Measurements from ENCODE around the gene CCDC197. TPM values are rescaled to one million over a fixed set of nuclear protein-coding genes. Genes with fewer than 3 reads are reported as not detected.

The CCDC197 gene
- total RNA-seq, 1 donor from 2014 or later, result not detected

DNA sequence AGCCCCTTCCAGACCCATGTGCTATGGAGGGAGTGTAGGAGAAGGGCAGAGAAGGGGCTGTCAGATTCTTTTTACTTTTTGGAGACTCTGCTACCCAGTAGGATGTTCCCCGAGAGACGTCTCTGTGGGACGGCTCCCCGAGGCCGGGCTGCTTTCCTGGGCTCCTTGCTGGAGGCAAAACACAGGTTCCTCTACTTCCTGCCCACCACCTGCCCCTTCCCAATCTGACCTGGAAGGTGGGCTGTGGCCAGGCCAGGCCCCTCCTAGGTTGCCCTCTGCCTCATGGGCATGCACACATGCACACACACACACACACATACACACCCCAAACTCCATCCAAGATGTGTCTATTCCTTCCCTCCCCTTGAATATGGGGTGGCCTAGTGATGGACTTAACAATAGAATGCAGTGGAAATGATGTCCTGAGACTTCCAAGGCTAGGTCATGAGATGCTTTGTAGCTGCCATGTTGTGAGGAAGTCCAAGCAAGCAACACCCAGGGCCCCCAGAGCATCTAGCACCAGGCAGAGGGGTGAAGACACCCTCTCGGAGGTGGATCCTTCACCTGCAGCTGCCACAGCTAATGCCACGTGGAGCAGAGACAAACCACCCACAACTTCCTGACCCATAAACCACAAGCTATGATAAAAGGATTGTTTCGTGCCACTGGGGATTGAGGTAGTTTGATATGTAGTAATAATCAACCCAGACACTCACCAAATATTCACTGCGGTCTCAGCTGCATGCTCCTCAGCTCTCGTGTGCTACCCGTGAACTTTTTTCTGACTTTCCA is 19.1 kb upstream of the CCDC197 start:
- H3K4me3 ChIP-seq (ENCODE audit: low read depth, low read length), result no peak overlapping the region
- TF ChIP-seq, protein P1, sequence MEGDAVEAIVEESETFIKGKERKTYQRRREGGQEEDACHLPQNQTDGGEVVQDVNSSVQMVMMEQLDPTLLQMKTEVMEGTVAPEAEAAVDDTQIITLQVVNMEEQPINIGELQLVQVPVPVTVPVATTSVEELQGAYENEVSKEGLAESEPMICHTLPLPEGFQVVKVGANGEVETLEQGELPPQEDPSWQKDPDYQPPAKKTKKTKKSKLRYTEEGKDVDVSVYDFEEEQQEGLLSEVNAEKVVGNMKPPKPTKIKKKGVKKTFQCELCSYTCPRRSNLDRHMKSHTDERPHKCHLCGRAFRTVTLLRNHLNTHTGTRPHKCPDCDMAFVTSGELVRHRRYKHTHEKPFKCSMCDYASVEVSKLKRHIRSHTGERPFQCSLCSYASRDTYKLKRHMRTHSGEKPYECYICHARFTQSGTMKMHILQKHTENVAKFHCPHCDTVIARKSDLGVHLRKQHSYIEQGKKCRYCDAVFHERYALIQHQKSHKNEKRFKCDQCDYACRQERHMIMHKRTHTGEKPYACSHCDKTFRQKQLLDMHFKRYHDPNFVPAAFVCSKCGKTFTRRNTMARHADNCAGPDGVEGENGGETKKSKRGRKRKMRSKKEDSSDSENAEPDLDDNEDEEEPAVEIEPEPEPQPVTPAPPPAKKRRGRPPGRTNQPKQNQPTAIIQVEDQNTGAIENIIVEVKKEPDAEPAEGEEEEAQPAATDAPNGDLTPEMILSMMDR (conservative IDR thresholded peaks at IDR 0.05; ENCODE audit: low read depth, low read length), result no peak
- DNase-seq (ENCODE audit: low read depth), result no peak

DNA sequence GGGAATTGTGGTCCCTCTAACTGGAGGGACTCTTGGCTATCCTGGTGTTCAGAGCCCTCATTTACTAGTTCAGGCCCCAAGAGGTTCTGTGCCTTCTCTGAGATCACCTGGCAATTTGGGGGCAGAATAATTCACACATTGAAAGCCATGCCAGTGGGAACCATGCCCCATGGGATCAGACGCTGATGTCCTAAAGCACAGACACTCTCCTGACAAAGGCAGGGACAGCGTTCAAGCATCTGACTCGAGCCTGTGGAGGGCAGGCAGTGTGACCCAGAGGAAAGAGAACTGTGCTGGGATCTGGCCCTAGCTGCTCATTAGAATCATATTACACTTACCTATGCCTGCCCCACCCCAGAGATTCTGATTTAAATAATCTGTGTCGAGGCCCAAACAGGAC is 18.4 kb upstream of the CCDC197 start:
- no peak for DNase-seq (ENCODE audit: low read depth)
- TF ChIP-seq, protein P1 (conservative IDR thresholded peaks at IDR 0.05; ENCODE audit: low read depth, low read length), result no peak
- H3K4me3 ChIP-seq (ENCODE audit: low read depth, low read length), result no peak overlapping the region

DNA sequence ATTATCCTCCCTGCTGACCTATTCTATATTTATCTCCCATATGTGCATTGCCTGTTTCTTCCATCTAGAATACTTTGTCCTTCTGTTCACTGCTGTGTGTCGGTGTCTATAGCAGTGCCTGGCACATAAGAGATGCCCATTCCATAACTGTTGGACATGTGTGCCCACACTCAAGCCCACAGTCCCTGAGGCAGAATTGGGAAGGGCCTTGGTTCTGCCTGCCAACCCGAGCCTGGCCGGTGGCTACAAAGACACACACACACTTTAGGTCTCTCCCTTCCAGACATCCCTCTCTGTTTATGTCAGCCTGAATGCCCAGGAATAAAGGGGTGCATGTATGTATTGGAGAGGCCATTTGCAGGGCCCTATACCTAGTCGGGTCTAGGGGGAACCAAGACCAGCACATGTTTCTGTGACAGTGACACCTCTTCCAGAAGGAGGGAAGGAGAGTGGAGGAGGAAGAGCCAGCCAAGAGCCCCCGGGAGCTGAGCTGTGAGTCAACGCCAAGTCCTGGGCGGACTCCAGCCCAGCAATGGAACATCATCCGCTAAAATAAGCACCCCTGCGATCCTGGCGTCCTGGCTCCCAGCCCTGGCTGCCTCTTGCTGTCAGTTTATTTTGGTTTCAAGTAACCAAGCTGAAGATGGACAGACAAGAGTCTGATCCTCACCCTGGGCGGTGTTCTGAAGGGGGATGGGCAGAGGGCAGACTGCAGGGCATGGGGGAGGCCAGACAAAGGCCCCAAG is 16.5 kb upstream of the CCDC197 start:
- H3K4me3 ChIP-seq (ENCODE audit: low read depth, low read length), result no peak overlapping the region
- TF ChIP-seq, protein P1 (conservative IDR thresholded peaks at IDR 0.05; ENCODE audit: low read depth, low read length), result no peak
- no peak for DNase-seq (ENCODE audit: low read depth)

DNA sequence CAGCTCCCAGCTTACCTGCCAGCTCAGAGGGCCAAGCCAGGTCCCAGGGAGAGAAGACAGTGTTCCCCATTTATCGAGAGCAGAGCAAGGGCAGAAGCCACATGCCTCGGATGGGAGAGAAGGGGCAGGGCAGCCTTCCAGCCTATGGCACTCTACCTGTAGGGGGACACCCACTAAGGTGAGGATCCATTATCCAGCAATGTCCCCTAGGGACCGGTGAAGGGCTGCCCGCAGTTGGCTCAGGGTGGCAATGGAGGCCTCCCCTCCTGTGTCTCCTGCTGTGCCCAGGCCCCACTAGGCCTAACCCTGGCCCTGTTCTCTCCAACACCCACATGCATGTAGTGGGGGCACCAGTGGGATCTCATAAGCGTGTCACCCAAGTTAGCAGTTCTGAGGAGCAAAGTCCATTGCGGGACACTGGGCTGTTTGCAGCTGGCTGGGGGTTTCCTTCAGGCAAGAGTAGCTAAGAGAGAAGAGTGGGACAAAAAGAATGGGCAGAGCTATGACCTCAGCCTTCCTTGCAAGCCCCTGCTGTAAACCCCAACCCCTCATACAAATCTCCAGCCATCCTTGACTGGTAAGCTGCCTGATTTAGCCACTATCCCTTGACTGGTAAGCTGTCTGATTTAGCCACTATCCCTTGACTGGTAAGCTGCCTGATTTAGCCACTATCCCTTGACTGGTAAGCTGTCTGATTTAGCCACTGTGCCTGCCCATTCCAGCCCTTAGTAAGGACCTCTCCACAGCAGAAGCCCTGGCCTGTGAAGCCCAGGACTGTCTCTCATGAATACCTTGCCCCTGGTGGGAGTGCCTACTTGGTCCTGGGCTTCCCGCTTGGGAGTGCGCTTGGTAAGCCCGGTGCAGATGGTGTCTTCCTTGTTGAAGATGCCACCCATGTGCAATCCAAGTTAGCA is 15.5 kb upstream of the CCDC197 start:
- no peak for DNase-seq (ENCODE audit: low read depth)
- no peak overlapping the region for H3K4me3 ChIP-seq (ENCODE audit: low read depth, low read length)
- TF ChIP-seq, protein P1 (conservative IDR thresholded peaks at IDR 0.05; ENCODE audit: low read depth, low read length), result no peak

DNA sequence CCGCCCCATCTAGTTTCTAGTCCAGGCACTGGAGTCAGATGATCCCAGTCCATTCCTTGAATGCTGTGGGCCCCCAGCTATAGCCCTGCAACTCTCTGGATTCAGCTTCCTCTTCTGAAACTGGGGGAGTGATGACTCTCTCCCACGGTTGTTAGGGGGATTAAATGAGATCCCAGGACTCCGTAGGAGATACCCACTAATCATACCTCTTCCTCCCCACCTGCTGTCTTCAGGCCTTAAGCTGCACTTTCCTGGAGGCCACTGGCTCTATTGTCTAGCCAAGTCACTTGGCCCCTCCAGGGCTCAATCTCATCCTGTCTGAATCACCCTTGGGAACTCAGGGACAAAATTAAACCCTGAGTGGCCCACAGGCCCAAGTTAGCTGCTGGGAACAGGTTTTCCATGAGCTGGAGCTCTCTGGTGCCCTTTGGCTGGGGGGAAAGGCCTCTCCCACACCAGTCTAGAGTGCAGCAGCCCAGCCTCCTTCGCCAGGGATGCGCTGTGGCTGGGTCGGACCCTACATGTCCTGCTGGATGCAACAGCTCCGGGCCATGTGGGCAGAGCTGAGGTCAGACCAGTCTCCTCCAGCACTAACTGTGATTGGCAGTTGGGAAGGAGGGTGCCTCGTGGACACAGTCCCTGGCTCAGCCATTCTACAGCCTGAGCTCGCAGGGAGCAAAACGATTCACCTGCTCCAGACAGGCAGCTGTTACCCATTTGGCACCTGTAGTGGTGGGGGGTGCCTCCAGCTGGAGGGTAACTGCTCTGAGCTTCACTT is 14.7 kb upstream of the CCDC197 start:
- H3K4me3 ChIP-seq (ENCODE audit: low read depth, low read length), result no peak overlapping the region
- DNase-seq (ENCODE audit: low read depth), result no peak
- TF ChIP-seq, protein P1 (conservative IDR thresholded peaks at IDR 0.05; ENCODE audit: low read depth, low read length), result no peak

DNA sequence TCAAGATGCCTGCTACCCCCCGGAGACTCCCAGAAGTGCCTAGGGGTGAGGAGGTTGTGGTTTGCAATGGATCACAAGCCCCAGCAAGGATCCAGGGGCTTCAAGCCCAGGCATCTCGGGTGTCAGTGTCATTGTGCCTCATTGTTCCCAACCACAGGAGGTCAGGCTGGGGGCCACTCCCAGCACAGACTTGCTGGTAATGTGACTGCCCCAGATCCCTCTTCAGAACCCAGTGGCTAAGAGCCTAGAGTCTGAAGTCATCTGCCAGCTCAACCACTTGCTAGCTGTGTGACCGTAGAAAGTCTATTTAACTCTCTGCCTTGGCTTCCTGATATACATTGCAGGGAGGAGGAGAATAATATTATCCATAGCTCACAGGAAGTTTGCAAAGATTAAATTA is 13.0 kb upstream of the CCDC197 start:
- no peak for DNase-seq (ENCODE audit: low read depth)
- TF ChIP-seq, protein P1 (conservative IDR thresholded peaks at IDR 0.05; ENCODE audit: low read depth, low read length), result no peak
- no peak overlapping the region for H3K4me3 ChIP-seq (ENCODE audit: low read depth, low read length)
